SKM-1 treated with dmso at 0.1 percent for 144 hours (cell line): ENCODE data around the gene CCDC33.

ENCODE experiments used
- DNase-seq: peaks from one replicate; lab custom pipeline; 2025; ENCODE audit not compliant: unreplicated experiment; lab: John Stamatoyannopoulos, UW

Gene CCDC33

DNA sequence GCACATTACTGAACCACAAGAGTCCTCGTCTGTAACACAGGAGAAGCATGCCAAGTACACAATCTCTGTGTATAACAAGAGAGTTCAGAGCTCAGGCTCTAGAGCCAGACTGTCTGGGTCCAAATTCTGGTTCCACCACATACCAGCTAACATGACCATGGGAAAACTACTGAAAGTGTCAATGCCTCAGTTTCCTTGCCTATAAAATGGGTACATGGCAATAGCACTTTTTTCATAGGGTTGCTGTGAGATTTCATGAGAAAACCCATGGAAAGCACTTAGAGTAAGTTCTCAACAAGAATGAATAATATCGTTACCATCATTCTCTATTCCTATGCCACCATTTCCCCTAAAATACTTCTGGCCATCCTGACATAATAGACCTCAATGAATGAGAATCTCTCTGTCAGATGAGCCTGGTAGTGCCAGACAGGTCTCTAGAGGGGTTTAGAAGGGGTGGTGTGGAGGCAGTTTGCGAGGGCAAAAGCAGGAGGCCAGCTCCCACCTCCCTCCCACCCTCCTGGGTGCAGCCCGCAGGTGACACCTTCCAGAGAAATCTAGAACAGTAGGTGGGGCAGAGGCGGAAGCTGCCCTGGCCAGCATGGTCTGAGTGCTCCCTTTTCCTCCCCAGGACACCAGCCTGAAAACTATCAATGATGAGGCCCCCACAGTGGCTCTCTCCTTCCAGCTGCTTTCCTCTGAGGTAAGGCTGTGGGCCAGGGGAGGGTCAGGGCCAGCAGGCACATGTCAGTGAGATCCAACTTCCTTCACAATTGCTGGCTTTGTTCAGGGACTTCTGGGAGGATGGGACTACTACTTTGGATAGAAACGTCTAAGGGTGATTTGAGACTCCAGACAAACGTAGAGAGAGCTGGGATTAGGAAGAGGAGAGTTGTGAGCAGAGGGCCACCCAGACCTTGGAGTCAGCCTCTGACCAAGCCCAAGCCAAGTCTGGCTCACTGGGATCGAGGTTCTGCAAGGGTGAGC is 45.3 kb downstream of the CCDC33 start:
- no peak for DNase-seq

DNA sequence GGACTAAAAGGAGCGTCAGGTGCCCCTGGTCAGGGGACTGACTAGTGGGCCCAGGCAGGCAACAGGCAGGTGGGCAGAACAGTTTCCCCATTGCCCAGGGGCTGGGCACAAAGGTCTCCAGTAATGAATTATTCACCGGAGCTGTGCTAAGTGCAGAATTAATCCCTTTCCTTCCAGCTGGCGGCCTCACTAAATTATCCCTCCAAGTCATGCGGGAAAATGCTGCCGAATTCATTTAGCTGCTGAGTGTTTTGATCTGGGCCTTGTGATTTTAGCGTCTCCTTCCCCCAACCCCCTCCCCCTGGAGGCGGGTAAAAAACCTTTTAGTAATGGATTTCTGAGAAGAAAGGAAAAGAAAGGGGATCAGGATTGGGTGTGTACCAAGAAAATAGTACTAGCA is 47.2 kb downstream of the CCDC33 start:
- no peak for DNase-seq

DNA sequence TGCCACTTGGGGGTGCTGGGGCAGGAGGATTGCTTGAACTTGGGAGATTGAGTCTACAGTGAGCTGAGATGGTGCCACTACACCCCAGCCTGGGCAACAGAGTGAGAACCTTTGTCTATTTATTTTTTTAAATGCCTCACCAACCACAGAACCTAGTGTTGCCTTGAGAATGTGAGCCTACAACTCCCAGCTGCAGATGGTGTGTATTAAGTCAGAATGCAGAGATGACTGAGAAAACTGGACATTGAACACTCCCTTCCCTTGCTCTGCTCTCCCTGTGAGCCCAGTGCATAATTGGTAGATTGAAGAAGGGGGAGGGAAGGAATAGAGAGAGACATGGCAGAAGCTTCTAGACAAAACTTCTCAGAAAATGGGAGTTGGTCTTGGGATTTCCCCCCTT is 53.5 kb downstream of the CCDC33 start:
- DNase-seq: no peak

DNA sequence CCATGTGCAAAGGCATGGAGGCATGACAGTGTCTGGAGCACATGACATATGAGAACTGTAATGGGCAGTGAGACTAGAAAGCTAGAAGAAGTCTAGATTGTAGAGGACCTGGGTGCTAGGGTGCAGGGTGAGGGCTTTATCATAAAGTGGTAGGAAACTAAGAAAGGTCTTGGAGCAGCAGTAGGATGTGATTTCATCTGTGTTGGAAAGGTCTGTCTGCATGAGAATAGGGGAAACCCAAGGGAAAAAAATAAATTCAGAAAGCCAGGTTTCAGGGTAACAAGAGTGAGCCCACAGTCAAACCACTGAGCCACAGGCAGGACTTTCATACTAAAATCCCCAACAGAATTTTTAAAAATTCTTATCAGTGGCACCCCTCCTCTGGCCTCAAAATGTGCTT is 54.5 kb downstream of the CCDC33 start:
- DNase-seq: no peak

DNA sequence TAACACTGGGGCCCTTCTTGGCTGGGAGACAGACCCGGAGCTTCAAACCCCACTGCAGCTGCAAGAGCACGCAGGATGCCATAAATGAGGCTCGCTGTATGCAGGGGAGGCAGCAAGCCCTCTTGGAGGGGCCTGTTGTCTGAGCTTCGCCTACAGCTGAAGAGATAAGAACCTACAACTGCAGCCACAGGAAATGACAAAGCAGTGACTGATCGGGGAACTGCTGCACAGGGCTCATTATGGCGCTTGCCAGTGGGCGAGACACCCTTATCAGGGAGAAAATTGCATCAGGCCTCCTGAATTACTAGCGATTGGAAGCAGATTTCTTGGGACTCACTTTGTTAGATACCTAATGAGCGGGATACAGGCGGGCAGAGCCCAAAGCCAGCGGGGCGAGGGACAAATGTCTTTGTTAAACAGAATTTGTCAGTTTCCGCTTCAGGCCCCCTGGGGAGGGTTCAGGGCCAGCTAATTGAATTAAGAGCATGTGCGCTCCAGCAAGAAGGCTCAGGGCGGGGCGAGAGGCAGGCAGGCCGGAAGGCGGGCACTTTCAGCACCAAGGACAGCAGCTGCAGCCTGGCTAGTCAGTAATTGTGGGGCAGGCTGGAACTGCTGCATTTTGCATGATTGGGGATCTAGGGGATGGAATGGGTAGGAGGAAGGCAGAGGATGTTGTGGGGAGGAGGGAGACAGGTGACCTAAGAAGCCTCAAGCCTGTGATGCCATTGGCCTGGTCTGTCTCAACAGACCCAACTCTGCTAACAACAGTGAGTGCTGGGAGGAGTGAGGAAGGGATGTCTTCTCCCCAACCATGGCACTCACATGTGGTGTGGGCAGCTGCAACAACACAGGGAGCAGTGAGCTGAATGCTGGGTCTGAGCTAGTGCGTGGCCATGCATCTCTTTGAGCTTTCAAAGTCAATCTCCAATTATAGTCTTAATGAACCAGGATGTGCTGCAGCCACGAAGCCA is 55.3 kb downstream of the CCDC33 start:
- no peak for DNase-seq

DNA sequence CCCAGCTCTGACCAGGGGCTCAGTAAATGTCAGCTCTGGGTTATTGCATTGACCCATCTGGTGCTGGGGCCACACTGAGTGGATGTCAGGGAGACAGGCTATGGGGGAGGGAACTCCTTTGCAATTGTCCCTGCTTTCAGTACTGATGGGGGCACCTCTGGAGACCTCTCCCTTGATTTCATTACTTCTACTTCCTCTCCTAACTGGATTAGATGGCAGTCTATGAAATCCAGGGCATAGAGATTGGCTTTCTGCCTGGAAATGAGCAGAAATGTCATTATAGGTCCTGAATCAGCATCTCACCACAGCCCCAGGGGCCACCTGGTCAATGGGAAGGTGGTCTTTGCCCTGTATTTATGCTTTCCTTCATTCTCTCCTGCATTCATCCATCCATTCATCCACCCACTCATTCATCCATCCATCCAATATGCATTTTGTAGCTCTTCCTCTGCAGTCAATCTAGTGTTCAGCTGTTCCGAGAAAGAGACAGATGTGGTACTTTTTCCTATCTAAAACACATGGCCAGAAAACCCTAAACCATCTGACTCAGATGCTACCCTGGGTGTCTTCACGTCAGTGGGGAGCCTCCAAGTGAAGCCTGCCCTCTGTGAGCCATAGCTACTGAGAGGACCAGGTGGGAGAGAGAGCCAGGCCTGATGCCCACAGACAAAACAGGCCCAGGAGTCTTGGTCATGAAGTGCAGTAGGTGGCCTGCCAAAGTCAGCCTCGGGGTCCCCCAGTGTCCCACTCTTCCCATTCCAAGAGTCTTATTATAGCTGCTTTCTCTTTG is 57.1 kb downstream of the CCDC33 start:
- DNase-seq: no peak

DNA sequence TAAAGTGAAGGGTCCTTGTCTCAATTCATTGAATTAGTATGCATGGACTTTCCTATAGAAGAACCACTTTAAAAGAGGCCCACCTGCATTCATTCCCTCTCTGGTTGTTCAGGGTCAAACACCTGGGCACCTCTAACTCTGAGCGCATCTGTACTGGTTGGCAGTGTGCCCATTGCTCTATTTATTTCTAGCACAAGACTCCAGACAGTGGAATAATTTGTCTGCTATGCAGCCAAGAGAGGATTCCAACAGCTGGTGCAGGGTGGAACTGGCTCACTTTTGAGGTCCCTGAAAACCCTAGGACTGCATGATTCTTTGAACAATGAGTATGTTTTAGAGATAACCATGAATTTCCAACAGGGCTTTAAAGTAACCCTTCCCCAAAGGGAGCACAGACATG is 57.9 kb downstream of the CCDC33 start:
- no peak for DNase-seq

DNA sequence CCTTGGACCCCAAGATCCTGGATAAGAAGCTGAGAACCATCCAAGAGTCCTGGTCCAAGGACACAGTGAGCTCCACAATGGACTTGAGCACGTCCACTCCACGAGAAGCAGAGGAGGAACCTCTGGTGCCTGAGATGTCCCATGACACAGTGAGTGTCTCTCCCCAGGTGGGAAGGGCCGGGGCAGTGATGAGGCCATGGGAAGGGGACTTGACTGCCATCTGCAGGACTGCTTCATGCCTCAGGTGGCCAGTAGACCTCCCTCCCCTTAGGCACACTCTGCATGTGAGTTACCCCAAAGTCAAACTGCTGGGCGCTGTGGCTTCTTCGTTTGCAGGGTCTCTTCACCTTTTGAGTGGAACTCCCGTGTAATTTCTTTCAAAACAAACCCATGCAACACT is 59.7 kb downstream of the CCDC33 start:
- DNase-seq: no peak

DNA sequence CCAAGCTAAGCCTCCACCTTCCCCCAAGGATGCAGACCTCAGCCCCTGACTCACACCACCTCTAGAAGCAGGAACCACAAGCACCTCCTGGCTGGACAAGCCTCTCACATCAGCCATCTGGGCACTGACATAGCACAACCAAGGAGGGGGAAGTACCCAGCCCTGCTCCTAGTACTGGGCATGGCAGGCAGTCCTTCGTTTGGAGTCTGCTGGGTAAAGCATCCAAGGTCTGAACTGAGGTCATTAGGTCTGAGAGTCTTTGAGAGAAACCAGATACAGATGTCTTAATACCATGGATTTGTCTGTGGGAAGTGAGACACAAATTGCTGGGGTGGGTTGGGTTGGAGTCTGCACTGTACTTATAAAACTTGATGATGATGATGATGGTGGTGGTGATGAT is 61.8 kb downstream of the CCDC33 start:
- DNase-seq: no peak

DNA sequence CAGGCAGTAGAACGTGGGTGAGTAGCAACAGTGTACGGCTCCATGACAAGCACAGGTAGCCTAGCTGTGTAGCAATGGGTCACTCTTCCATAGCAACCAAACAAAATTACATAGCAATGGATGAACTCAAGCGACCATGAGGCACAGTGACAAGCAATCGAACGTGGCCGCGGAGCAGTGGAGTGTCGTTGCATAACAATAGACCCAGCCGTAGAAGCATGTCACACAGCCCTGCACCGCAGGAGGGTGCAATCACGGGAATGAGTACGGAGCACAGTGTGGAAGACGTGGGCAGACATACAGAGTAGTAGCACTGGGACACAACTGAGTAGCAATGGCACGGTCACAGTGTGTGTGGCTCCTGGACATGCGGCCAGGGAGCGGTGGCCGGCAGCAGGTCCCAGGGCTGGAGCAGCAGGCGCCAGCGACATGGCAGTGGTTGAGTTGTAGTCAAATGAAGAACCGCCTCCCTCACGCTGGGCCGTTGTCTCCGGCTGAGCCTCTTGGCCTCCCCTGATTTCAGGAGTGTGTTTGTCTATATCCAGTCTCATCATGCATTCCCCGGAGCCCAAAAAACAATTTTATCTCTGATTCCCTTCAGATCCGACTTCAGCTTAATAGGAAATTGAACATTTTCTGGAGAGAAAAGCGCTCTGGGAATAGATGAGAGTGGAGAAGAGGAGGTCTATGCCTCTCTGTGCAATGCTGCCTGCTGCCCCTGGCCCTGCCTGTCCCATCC is 64.1 kb downstream of the CCDC33 start:
- no peak for DNase-seq

DNA sequence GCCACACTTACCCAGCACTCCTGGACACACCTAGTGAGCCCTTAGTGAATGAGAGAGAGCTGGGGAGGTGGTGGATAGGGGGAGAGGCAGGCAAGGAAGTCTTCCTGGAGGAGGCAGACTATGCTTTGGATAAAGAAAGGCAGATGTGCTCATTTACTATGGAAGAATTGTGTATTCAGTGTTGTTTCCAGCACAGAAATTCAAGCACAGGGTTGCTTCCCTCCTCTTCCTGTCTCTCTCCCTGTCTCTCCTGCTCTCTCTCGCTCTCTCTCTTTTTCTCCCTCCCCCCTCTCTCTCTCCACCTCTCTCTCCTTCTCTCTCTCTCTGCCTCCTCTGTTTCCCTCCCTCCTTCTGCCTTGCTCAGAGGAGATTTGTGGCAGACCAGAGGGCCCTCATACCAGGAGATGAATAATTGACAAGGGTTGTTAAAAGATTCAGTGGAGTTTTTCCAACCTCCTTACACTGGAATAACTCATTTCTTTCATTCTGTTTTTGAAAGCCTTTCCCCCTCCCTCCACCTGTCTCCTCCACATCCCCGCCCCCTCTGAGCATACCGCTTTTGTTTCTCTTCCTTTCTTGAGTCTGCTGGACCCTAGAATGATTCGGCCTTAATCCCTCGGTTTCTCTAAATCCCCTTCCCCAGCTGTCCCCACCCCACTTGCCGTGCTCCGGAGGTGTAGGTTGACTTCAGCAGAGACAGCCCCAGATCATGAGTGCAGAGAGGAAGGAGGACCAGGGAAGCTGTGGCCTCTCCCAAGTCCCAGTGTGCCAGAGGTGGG is 65.6 kb downstream of the CCDC33 start:
- no peak for DNase-seq

DNA sequence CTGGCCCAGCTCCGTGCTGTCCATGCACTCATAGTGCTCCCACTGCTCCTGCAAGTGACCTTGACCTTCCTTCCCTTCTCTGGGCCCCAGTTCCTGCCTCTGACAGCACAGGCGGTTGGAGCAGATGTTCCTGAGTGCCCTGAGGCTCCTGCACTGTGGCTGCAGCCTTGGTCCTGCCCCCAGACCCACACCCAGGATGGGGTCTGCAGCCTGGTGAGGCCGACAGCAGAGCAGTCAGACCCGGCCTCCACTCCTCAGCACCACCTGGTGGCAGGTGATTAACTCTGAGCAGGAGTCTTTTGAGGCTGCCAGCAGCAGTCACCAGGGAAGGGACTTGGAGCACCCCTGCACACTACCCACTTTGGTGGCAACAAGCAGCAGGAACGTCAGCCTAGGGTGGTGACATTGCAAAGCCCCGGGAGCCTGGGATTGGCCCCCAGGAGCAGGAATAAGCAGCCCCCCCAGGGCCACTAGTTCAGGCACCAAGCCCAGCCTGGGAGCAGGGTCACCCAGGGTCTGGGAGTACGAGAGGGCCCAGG is 66.8 kb downstream of the CCDC33 start:
- no peak for DNase-seq

DNA sequence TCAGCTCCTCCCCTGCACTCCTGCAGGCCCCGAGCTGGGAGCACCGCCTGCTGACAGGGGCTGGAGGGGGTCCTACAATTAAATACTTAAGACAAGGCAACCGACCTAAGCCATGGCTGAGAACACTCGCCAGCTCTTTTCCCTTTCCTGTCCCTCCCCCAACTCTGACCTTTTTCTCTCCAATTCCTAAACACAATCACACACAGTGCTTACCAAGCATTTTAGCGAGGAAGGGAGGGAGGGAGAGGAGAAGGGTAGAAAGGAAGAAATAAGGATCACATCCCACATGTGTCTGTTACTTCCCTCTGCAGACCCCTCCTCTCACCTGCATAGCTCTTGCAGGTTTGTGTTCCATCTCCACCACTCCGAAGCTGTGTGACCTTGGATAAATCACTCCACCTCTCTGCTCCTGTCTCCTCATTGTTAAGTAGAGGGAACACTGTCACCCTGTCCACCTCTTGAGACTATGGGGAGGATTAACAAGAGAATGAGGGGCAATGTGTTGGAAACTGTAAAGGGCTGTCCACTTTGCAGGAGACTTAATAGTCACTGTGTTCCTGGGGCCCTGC is 67.7 kb downstream of the CCDC33 start:
- no peak for DNase-seq

DNA sequence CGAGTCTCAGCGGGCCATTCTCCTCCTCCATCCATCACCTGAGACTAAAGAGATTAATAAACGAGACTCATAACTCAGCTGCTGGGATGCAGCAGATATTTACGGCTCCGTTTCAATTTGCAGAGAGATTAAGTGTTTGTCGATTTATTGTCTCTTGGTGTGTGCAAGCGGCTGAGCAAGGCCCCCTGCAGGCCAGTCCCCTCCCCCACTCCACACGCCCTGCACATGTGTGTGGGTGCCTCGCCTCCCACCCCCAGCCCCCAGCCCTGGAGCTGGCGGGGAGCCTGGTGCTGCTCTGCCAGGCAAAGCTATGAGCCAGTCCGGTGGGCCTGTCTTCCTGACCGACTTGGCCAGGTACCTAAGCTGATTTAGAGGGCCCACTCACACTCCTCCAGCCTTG is 68.3 kb downstream of the CCDC33 start:
- no peak for DNase-seq

DNA sequence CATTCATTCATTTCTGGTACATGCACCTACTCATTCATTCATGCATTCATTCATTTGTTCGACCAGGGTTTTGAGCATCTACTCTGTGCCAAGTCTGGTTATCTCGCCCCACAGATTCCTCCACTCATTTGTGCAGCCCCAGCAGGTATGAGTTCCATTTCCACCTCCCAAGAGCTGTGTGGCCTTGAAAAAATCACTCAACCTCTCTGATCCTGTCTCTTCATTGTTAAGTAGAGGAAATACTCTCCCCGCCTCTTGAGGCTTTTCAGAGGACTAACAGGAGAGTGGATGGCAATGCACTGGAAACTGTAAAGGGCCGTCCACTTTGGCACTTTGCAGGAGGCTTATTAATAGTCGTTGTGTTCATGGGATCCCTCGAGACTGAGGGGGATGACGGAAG is 69.6 kb downstream of the CCDC33 start:
- no peak for DNase-seq

DNA sequence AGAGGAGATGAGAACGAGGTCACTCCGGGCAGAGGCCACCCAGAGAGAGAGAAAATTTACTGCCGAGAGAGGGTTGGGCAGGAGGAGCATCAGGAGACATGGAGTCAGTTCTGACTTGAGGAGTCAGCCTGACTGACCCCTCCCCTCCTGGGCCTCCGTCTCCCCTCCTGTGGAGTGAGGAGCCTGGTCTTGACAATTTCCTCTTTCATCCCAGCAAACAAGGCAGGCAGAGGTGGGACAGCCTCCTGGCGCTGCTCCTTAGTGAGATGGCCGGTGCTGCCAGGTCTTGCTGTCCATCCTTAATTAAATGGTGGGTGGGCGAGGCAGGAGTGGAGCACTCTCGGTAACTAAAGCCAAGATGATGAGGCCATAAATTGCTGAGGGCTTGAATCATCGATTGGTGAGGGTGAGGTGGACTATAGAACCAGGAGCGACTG is 70.7 kb downstream of the CCDC33 start:
- no peak for DNase-seq

DNA sequence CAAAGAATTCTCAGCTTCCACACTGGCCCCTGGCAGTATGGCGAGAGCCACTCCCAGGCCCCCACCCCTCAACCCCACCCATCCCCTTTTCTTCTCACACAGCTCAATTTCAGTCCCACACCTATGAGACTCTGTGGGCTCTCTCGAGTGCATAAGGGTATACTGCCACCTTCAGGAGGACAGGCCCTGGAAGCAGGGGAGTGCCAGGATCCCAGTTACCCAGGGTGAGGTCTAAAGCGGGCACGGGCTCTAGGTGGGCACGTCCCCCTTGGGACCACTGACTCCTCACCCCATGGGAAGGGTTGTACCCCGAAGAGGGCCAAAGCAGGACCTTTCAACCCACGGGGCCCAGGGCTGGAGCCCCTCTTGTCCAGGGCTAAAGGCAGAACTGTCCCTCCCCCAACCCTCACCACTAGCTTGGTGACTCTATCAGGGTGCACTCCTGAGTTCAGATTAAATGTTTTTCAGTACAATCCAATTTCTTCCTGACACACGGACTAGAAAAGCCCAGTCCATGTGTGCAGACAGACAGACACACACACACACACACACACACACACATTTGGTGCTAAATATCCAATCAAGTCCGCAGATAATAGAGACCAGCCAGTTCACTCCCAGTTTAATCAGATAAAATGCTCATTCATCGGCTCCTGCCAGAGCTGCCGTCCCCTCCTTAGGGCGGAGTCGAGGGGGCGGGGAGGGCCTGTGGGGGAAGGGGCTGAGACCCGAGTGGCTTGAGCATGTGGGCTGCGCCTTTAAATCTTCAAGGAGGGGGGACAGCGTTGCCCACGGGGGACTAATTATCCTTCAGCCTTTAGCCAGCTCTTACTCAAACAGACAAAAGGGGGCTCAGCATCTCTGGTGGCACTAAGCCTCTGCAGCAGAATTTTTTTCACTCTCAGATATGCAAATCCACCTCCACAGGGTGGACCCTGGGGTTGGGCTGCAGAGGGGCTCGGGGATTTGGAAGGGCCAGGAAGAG is 72.0 kb downstream of the CCDC33 start:
- no peak for DNase-seq
